PC-9 (cell line): Measurements from ENCODE around the gene FIGNL2. TPM values are rescaled to one million over a fixed set of nuclear protein-coding genes. Genes with fewer than 3 reads are reported as not detected.

Experiments used
- BruUV-seq: library from RNA; stranded (reverse); fragments of 400-500 nt; replicated peaks from 2 replicates; lab custom pipeline; 2021; lab: Mats Ljungman, UMichigan
- CTCF ChIA-PET: fragments of 300-600 bp; sonication (Branson Sonifier 250); formaldehyde crosslinking; loops from one replicate; lab custom pipeline; 2022; ENCODE audit warnings: antibody characterized with exemption; lab: Charles Lee
- POLR2A ChIA-PET: fragments of 300-600 bp; sonication (Branson Sonifier 250); formaldehyde crosslinking; loops from one replicate; lab custom pipeline; 2022; ENCODE audit warnings: antibody characterized with exemption; ENCODE audit not compliant: unreplicated experiment; lab: Charles Lee
- DNase-seq, 2 experiments: peaks; one replicate each; pipeline versions ENCODE4 v3.0.0 to v3.0.0-alpha.2; 2015 to 2022; ENCODE audit warnings: mixed read lengths in 1 of 2
- H2AFZ ChIP-seq: fragments of 200-600 bp; sonication (generic); 2 replicates; pipeline ENCODE4 v1.8.1; 2017; ENCODE audit warnings: antibody characterized with exemption
- H3F3A ChIP-seq: fragments of 200-600 bp; sonication (generic); 2 replicates; pipeline ENCODE4 v1.8.1; 2017; ENCODE audit warnings: antibody characterized with exemption, mild to moderate bottlenecking, low read depth; ENCODE audit not compliant: insufficient read depth
- H3K27ac ChIP-seq: fragments of 200-600 bp; sonication (generic); 2 replicates; pipeline ENCODE4 v1.6.1; 2016; ENCODE audit warnings: mixed run types
- H3K27me3 ChIP-seq: fragments of 200-600 bp; sonication (generic); 2 replicates; pipeline ENCODE4 v1.6.1; 2016; ENCODE audit warnings: low read depth, mixed run types; ENCODE audit not compliant: insufficient read depth
- H3K36me3 ChIP-seq: fragments of 200-600 bp; sonication (generic); 2 replicates; pipeline ENCODE4 v1.6.1; 2016; ENCODE audit warnings: low read depth, mixed run types
- H3K4me1 ChIP-seq: fragments of 200-600 bp; sonication (generic); replicated peaks from 2 replicates; pipeline ENCODE4 v1.6.1; 2016; ENCODE audit warnings: mixed run types; ENCODE audit not compliant: insufficient read depth
- H3K4me2 ChIP-seq: fragments of 200-600 bp; sonication (generic); 2 replicates; pipeline ENCODE4 v1.6.1; 2017; ENCODE audit warnings: mixed run types
- H3K4me3 ChIP-seq: fragments of 200-600 bp; sonication (generic); 2 replicates; pipeline ENCODE4 v1.6.1; 2016; ENCODE audit warnings: mixed run types
- H3K79me2 ChIP-seq: fragments of 200-600 bp; sonication (generic); 2 replicates; pipeline ENCODE4 v1.6.1; 2017; ENCODE audit warnings: low read depth, mixed run types
- H3K9me2 ChIP-seq: fragments of 200-600 bp; sonication (generic); 2 replicates; pipeline ENCODE4 v1.8.1; 2017; ENCODE audit warnings: mild to moderate bottlenecking; ENCODE audit not compliant: insufficient read depth
- H3K9me3 ChIP-seq: fragments of 200-600 bp; sonication (generic); 2 replicates; pipeline ENCODE4 v1.8.1; 2016; ENCODE audit warnings: low read depth; ENCODE audit not compliant: insufficient read depth
- H4K20me1 ChIP-seq: fragments of 200-600 bp; sonication (generic); 2 replicates; pipeline ENCODE4 v1.8.1; 2017; ENCODE audit not compliant: insufficient read depth
- CTCF ChIP-seq: fragments of 200-600 bp; sonication (generic); conservative IDR thresholded peaks from 2 replicates; pipeline ENCODE4 v1.6.1; 2017; ENCODE audit warnings: mixed run types, antibody characterized with exemption, mild to moderate bottlenecking, moderate library complexity
- EZH2 ChIP-seq: fragments of 200-600 bp; sonication (generic); IDR thresholded peaks from 2 replicates; pipeline ENCODE4 v1.8.0; 2017; ENCODE audit warnings: antibody characterized with exemption, low read depth
- intact Hi-C: fragments of 100-400 bp; cut with micrococcal nuclease; formaldehyde crosslinking; loops from one replicate; pipeline ENCODE4 v1.10.0; 2022; ENCODE audit not compliant: unreplicated experiment
- total RNA-seq: library from RNA; stranded (reverse); gene quantifications from 2 replicates; pipeline ENCODE4 v1.2.3, GENCODE V29; 2021

Gene FIGNL2
- total RNA-seq, 1 experiment from 2014 or later = not detected

DNA sequence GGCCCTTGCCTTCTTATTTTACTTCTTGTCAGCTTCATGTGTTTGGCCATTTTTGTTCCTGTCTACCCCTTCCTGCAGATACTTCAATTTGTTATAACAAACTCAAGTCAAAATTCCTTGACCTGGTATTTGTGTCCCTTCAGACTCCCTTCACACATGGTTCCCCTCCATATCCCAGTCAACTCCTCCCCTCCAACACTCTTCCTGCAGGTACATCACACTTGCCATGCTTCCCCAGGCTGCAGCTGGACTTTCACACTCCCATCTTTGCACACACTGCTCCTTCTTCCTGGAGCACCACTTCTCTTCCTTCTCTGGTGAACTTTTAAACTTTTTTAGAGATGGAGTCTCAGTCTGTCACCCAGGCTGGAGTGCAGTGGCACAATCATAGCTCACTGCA, 18.9 kb upstream of the FIGNL2 start:
- Histone ChIP-seq H3F3A (no peaks in the 10 kb centered on the region), H3K27me3 (peaks cover 93% of the 10 kb centered on the region), H3K36me3 (no peaks in the 10 kb centered on the region), H4K20me1 (no peaks in the 10 kb centered on the region), H3K79me2 (no peaks in the 10 kb centered on the region), H3K4me1 (no peaks in the 10 kb centered on the region), H3K27ac (no peak overlapping the region), H2AFZ (no peak overlapping the region), H3K4me2 (no peak overlapping the region), H3K4me3 (no peak overlapping the region), H3K9me2 (no peaks in the 10 kb centered on the region), H3K9me3 (no peaks in the 10 kb centered on the region)
- BruUV-seq = no TSS peak
- no peak for TF ChIP-seq EZH2
- no peak for TF ChIP-seq CTCF
- DNase-seq = no peak
- CTCF ChIA-PET = interaction anchor here (0.6 kb wide), 1 partner anchor 1899 kb away, joined by 8 read pairs; no protein-coding TSS in a partner anchor
- POLR2A ChIA-PET = no interaction called here
- intact Hi-C loops = no loop called here

DNA sequence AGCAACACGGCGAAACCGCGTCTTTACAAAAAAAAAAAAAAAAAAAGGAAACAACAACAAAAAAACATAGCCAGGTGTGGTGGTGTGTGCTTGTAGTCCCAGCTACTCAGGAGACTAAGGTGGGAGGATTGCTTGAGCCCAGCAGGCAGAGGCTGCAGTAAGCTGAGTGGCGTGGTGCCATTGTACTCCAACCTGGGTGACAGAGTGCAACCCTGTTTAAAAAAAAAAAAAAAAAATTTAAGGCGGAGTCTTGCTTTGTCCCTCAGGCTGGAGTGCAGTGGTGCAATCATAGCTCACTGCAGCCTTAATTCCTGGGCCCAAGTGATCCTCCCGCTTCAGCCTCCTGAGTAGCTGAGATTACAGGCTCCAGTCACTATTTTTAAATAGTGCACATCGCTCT, 18.2 kb upstream of the FIGNL2 start:
- no peaks in the 10 kb centered on the region for H4K20me1 ChIP-seq
- H3K4me3 ChIP-seq = no peak overlapping the region
- DNase-seq = no peak
- H3K4me1 ChIP-seq = no peaks in the 10 kb centered on the region
- no peaks in the 10 kb centered on the region for H3K79me2 ChIP-seq
- H3K9me3 ChIP-seq = no peaks in the 10 kb centered on the region
- intact Hi-C loops = no loop called here
- CTCF ChIA-PET = interaction anchor here (0.6 kb wide), 2 partner anchors 159 to 1898 kb away, joined by 3 to 8 read pairs; no protein-coding TSS in a partner anchor
- POLR2A ChIA-PET = no interaction called here
- H3K4me2 ChIP-seq = no peak overlapping the region
- no peaks in the 10 kb centered on the region for H3K36me3 ChIP-seq
- H3F3A ChIP-seq = no peaks in the 10 kb centered on the region
- TF ChIP-seq CTCF = no peak
- no peak for TF ChIP-seq EZH2
- no TSS peak for BruUV-seq
- H3K9me2 ChIP-seq = no peaks in the 10 kb centered on the region
- no peak overlapping the region for H2AFZ ChIP-seq
- H3K27ac ChIP-seq = no peak overlapping the region
- peaks cover 93% of the 10 kb centered on the region for H3K27me3 ChIP-seq

- H4K20me1 ChIP-seq = no peaks in the 10 kb centered on the region
- intact Hi-C loops = no loop called here
- POLR2A ChIA-PET = no interaction called here
Observed at GRCh38 chr12:51866324-51866723, 17.8 kb upstream of the FIGNL2 start.

More at GRCh38 chr12:51866324-51866723, 17.8 kb upstream of the FIGNL2 start:
- no peaks in the 10 kb centered on the region for H3K9me3 ChIP-seq
- no peak for DNase-seq
- TF ChIP-seq EZH2 (no peak), CTCF (no peak)
- H3K4me2 ChIP-seq = no peak overlapping the region
- no peaks in the 10 kb centered on the region for H3K9me2 ChIP-seq
- H3K36me3 ChIP-seq = no peaks in the 10 kb centered on the region
- H3F3A ChIP-seq = no peaks in the 10 kb centered on the region
- H3K27me3 ChIP-seq = peaks cover 94% of the 10 kb centered on the region
- no peak overlapping the region for H3K27ac ChIP-seq
- H3K4me3 ChIP-seq = no peak overlapping the region
- no peaks in the 10 kb centered on the region for H3K79me2 ChIP-seq
- H3K4me1 ChIP-seq = no peaks in the 10 kb centered on the region
- no TSS peak for BruUV-seq
- CTCF ChIA-PET = interaction anchor here (0.6 kb wide), 1 partner anchor 159 kb away, joined by 3 read pairs; no protein-coding TSS in a partner anchor
- no peak overlapping the region for H2AFZ ChIP-seq
